ACHN (cell line): ENCODE measurements around the gene RRP9.

Source experiments
- DNase-seq: peaks from one replicate; pipeline ENCODE4 v3.0.0-alpha.2; 2015
- in situ Hi-C: cut with HindIII; loops from 2 replicates; pipeline ENCODE4 v1.10.0; 2017; ENCODE audit warnings: low sequenced_read_pairs, low pct_ligation_motif_present, low pct_unique_long_range_greater_than_20kb

The RRP9 gene

DNA sequence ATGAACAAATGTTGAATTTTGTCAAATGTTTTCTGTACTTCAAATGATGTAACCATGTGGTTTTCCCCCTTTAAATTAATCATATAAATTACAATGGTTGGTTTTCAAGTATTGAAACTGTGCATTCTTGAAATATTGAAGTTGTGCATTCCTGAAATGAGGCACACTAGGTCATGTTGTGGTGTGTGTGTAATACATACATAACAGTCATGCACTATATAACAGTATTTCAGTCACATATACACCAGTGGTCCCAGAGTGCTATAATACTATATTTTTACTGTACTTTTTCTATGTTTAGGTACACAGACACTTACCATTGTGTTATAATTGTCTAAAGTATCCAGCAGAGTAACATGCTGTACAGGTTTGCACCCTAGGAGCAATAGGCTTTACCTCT, 55.3 kb downstream of the RRP9 start:
- in situ Hi-C loops = no loop called here
- no peak for DNase-seq
